ENCODE results near the gene ATF2. TPM values are rescaled to one million over a fixed set of nuclear protein-coding genes. Genes with fewer than 3 reads are reported as not detected.

ATF2 gene
- total and polyA plus RNA-seq, 2 of the 13 experiments (the other 11 are each of a cell fraction or from before 2014, with no cell fraction given) = 91.6 to 95.1 TPM

DNA sequence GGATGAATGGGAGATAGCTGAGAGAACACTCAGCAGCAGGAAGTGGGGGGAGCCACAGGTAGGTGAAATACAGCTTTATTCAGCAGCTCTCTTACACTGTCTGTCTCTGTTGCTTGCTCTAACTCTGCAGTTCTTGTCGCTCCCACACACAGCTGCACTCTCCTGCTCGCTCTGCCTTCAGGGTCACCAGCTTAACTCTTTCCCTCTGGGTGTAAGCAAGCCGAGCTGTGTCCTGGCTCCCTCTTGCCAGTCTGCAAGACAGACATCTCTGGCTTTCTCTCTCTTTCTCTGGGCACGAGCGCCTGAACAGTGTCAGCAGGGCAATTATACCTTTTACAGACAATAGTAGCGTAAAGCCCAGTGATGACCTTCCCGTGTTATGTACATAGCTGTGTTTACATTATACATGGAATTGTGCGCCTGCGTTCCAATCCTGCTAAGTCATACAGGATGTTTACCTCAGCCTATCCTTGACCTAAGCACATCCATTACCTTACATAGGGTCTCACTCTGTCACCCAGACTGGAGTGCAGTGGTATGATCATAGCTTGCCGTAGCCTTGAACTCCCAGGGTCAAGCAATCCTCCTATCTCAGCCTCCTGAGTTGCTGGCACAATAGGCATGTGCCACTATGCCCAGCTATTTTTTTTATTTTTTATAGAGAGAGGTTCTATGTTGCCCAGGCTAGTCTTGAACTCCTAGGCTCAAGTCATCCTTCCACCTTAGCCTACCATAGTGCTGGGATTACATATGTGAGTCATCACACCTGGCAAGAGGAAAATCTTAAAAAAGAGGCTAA is 105.0 kb downstream of the ATF2 start (continued):
- TF ChIP-seq CERS6 (CRISPR knock-in tag; IDR thresholded peaks at IDR 0.05) = no peak
- peak; percentile 95 for TF ChIP-seq TOPORS (CRISPR knock-in tag; IDR thresholded peaks at IDR 0.05)
- TF ChIP-seq XBP1 (CRISPR knock-in tag; IDR thresholded peaks at IDR 0.05) = no peak; the same call in 1 of the 2 replicates
- no peak for TF ChIP-seq SRSF1 (optimal IDR thresholded peaks at IDR 0.05; ENCODE audit: low read depth, low read length)
- no peak for TF ChIP-seq YY1 (IDR thresholded peaks at IDR 0.05; ENCODE audit: insufficient read depth, insufficient replicate concordance, low read depth, low read length)
- no peak for TF ChIP-seq EZH2 (conservative IDR thresholded peaks at IDR 0.05; ENCODE audit: low read depth, low read length)
- TF ChIP-seq ZNF34 (CRISPR knock-in tag; IDR thresholded peaks at IDR 0.05; ENCODE audit: borderline replicate concordance) = peak; percentile 92; the same call in 1 of the 2 replicates
- TF ChIP-seq ZFP41 (CRISPR knock-in tag; IDR thresholded peaks at IDR 0.05; ENCODE audit: borderline replicate concordance) = no peak
- no peak; the same call in 1 of the 2 replicates for TF ChIP-seq NFKB2 (CRISPR knock-in tag; IDR thresholded peaks at IDR 0.05; ENCODE audit: borderline replicate concordance)
- TF ChIP-seq HMGA1 (CRISPR knock-in tag; conservative IDR thresholded peaks at IDR 0.05) = no peak
- peak; percentile 100 for TF ChIP-seq FOXO1 (CRISPR knock-in tag; IDR thresholded peaks at IDR 0.05)
- peak; percentile 97 for TF ChIP-seq TRIM24 (CRISPR knock-in tag; IDR thresholded peaks at IDR 0.05)
- TF ChIP-seq, protein P1, sequence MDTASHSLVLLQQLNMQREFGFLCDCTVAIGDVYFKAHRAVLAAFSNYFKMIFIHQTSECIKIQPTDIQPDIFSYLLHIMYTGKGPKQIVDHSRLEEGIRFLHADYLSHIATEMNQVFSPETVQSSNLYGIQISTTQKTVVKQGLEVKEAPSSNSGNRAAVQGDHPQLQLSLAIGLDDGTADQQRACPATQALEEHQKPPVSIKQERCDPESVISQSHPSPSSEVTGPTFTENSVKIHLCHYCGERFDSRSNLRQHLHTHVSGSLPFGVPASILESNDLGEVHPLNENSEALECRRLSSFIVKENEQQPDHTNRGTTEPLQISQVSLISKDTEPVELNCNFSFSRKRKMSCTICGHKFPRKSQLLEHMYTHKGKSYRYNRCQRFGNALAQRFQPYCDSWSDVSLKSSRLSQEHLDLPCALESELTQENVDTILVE (CRISPR knock-in tag; IDR thresholded peaks at IDR 0.05) = peak; percentile 96
- 0 out of 2 replicates have a peak, but pooled peaks have one; percentile 68 for TF ChIP-seq ZNF343 (CRISPR knock-in tag; IDR thresholded peaks at IDR 0.05)
- no peak for TF ChIP-seq ZNF101 (CRISPR knock-in tag; IDR thresholded peaks at IDR 0.05; ENCODE audit: borderline replicate concordance, low read depth)
- peak; percentile 99 for TF ChIP-seq PAXIP1 (CRISPR knock-in tag; conservative IDR thresholded peaks at IDR 0.05)
- peak; percentile 100 for TF ChIP-seq ZMYM4 (CRISPR knock-in tag; IDR thresholded peaks at IDR 0.05)
- no peak for TF ChIP-seq ZNF224 (CRISPR knock-in tag; IDR thresholded peaks at IDR 0.05)
- TF ChIP-seq BHLHE40 (IDR thresholded peaks at IDR 0.05; ENCODE audit: low read length) = peak; percentile 86
- TF ChIP-seq UBTF (CRISPR knock-in tag; IDR thresholded peaks at IDR 0.05) = peak; percentile 62
- TF ChIP-seq ZNF441 (CRISPR knock-in tag; IDR thresholded peaks at IDR 0.05; ENCODE audit: borderline replicate concordance) = peak; percentile 93
- TF ChIP-seq MIXL1 (CRISPR knock-in tag; IDR thresholded peaks at IDR 0.05) = peak; percentile 98
- TF ChIP-seq ZNF678 (CRISPR knock-in tag; IDR thresholded peaks at IDR 0.05) = peak; percentile 52; the same call in 1 of the 2 replicates

Data from HepG2 (cell line).